HG03108 (cell line): ENCODE measurements around the gene CPA5.
"Not testable (repeated sequence)": the region's sequence is repeated elsewhere in the genome, so short reads cannot be mapped to it uniquely, and the experiment has no call there.

Experiments
- ATAC-seq: cut with Tn5 transposase; IDR thresholded peaks from one replicate; pipeline ENCODE4 v1.9.1; 2021; ENCODE audit warnings: moderate library complexity; ENCODE audit not compliant: unreplicated experiment

Gene CPA5

DNA sequence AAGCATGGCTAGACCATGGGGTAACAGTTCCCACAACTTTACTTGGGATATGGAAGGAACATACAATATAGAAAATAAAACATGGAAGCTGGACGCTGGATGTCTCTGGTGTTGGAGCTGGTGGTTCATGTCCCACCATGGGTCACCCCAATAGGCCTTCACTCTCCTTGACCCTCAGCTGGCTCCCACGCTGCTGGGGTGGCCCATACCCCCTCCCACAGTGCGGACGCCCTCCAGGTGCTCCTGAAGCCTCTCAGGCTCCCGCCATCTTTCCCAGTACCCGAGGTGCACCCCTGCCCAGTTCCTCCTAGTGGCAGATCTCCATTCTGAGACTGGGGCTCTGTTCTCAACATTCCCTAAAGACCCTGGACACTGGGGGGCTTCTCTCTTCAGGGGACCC is 29.9 kb downstream of the CPA5 start:
- ATAC-seq, result no peak

DNA sequence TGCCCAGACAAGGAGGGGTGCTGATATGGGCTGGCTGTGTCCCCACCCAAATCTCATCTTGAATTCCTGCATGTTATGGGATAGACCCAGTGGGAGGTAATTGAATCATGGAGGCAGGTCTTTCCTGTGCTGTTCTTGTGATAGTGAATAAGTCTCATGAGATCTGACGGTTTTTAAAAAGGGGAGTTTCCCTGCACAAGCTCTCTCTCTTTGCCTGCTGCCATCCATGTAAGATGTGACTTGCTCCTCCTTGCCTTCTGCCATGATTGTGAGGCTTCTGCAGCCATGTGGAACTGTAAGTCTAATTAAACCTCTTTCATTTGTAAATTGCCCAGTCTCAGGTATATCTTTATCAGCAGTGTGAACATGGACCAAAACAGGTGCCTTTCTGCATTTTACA is 31.8 kb downstream of the CPA5 start:
- not testable (repeated sequence) for ATAC-seq

GRCh38 chr7:130377178-130377577 is 32.6 kb downstream of the CPA5 start:
- no peak for ATAC-seq

DNA sequence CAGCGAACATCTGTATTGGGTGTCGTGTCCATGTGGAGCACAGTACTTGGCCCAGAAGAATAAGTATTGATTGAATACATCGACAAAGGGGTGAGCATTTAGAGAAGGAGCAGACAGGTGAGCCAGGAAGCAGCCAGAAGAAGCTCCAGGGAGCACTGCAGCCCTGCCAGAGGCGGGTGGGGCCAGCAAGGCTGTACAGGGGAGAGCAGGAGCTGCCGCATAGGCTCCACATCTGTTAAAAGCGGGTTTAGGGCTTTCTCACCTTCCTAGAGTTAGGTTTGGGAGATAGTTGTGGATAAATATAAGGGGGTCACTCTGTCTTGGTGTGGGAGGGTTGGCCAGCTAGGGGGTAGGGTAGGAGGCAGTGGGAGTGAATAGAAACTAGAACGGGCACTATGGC is 34.4 kb downstream of the CPA5 start:
- no peak for ATAC-seq

- ATAC-seq, result no peak
Observed at GRCh38 chr7:130379532-130379920, 34.9 kb downstream of the CPA5 start.

DNA sequence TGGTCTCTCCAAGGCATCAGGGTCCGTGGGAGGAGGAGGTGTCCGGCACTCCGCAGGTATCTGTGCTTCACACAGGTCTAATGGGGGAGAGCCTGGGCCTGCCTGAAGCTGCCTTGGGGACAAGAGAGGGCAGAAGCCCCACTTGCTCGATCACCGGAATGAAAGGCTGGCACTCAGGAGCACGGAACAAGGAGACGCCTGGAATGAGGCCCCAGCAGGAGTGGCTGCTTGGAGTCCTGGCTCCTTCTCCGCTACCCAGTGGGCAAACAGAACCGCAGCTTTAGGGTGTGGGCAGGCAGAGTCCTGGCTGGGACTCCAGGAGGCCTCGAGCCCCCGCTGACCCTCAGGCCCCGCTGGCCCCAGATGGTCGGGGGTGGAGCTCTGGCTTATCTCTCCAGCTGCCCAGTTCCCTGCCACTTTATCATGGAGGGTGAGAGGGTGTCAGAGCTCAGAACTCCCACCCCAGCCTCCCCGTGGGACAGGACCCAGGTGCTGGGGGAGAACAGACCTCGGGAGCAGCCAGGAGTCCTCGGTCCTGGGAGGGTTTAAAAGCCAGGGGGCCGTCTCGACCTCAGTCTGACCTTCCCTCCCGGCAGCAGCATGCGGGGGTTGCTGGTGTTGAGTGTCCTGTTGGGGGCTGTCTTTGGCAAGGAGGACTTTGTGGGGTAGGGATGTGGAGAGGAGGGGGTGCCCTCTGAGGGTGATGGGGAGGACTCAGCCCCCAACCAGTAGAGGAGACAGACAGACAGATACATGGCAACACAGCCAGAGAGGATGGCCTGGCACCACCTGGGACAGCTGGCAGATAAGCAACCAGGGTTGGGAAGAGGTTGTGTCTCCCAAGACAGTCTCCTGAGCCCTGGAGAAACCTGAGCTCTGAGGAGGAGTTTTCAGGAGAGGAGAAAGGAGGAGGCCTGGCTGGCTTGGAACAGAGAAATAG is 35.6 kb downstream of the CPA5 start, which contains the start of gene CPA1:
Gene CPA1 (plus strand): TSS at position 574 of the 940 bp plus-strand sequence. CDS start 27 bp downstream, at position 601.
- no peak for ATAC-seq

GRCh38 chr7:130380861-130381455 is 36.3 kb downstream of the CPA5 start:
- ATAC-seq, result no peak

- no peak for ATAC-seq
Observed at GRCh38 chr7:130381468-130382312, 37.1 kb downstream of the CPA5 start.

DNA sequence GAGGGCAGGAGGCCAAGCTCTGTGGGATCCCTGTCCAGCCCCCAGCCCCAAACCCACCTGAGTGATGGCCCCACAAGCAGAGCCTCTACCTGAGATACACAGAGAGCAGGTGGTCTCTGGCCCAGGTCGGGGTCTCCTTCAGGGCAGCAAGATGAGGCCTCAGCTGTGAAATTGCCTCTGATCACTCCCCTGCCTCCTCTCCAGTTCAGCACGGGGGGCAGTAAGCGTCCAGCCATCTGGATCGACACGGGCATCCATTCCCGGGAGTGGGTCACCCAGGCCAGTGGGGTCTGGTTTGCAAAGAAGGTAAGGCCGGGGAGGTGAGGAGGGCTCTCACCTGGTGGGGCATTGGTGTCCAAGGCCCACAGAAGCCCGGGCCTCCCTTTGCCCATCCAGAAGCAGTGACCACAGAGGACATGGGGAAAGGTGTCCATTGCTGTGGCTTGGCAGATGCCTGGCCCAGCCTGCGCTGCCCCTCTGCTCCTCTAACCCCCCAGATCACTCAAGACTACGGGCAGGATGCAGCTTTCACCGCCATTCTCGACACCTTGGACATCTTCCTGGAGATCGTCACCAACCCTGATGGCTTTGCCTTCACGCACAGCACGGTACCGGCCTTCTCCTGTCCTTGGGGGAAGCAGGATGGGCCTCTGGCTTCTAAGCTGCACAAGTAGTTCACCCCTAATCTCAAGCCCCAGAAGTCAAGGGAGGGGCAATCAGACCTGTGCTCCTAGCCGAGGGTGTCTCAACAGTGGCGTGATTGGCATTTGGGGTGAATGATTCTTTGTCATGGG is 38.8 kb downstream of the CPA5 start:
- ATAC-seq, result no peak

GRCh38 chr7:130384371-130384801 is 39.8 kb downstream of the CPA5 start:
- ATAC-seq, result no peak

GRCh38 chr7:130384841-130385599 is 40.4 kb downstream of the CPA5 start:
- no peak for ATAC-seq

DNA sequence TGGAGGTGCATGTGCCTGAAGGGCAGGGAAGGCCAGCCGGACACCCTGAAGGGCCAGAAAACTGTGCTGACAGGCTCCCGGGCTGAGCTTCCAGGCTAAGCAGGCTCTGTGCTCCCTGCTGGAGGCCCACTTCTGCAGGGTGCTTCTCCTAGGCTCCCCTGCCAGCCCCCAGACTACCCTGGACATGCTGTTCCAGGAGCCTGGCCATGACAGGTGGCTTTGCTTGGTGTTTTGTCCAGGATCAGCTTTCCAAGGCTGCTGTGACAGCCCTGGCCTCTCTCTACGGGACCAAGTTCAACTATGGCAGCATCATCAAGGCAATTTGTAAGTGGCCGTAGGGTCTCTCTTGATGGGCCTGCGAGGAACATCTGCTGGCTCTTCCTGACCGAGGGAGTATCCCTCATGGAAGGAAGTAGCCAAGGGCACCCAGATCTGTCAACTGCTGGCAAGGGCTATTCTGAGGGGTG is 41.0 kb downstream of the CPA5 start:
- no peak for ATAC-seq

GRCh38 chr7:130386876-130387275 is 42.3 kb downstream of the CPA5 start:
- ATAC-seq, result no peak

DNA sequence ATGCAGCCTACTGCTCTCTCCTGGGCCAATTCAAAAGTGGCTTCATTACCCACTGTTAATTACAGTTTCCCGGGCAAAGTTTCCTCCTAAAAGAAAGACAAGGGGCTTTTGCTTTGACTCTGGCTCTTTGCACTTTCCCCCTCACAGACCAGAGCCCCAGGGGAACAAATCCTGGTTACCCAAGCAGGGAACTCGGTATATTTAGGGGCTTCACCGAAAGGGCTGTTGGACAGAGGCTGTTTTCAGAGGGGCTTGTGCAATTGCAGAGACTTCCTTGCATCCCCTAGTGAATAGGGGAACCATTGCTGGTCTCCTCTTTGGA is 42.7 kb downstream of the CPA5 start:
- no peak for ATAC-seq

DNA sequence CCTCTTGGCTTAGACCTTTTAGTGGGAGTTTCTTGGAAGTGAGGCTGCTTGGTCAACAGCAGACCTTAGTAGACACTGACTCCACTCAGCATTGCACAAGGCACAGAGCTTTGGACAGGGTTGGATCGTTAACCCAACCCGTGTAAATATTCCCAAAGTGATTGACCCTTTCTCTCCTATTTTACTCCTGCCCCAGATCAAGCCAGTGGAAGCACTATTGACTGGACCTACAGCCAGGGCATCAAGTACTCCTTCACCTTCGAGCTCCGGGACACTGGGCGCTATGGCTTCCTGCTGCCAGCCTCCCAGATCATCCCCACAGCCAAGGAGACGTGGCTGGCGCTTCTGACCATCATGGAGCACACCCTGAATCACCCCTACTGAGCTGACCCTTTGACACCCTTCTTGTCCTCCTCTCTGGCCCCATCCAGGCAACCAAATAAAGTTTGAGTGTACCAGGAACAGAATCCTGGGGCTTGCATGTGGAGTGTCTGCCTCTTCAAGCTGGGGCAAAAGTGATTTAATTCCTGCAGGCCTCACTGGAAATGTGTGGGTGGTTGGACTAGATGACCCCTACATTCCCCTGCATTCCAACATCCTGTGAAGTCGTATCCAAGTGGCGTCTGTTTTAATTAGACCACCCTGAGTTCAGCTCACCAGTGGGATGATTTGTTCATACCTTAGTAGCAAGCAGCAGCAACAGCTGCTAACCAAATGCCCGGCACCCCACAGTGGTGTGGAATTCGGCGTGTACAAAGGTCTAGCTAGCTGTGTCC is 43.2 kb downstream of the CPA5 start:
- ATAC-seq, result no peak

DNA sequence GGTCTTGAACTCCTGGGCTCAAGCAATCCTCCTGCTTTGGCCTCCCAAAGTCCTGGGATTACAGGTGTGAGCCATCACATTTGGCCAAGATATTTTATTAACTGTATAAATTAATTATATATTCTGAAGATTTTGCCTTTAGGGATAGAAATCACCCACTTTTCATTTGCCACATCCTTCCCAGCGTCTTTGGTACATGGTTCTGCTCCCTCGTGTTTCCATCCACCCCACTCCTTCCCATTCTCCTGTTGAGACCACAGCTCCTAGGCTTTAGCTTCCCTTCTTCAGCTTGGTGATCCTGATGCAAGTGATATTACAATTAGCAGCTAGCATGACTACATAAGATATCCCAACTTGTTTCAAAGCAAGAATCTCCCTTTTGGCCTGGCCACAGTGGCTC is 44.1 kb downstream of the CPA5 start:
- no peak for ATAC-seq

DNA sequence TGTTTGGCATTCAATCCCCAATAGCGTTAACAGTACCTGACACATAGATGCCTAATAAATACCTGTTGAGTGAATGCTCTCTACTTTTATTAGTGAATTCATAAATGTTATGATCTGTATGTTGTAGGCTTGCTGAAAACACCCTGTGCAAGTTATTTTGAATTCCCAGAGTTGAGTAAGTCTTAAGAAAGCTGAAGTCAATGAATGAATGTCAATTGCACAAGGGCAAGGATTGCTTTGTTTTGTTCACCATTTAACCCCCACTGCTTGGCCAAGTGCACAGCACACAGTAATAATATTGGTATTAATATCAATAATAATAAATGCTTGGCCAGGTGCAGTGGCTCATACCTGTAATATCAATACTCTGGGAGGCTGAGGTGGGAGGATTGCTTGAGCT is 45.9 kb downstream of the CPA5 start:
- ATAC-seq, result no peak

DNA sequence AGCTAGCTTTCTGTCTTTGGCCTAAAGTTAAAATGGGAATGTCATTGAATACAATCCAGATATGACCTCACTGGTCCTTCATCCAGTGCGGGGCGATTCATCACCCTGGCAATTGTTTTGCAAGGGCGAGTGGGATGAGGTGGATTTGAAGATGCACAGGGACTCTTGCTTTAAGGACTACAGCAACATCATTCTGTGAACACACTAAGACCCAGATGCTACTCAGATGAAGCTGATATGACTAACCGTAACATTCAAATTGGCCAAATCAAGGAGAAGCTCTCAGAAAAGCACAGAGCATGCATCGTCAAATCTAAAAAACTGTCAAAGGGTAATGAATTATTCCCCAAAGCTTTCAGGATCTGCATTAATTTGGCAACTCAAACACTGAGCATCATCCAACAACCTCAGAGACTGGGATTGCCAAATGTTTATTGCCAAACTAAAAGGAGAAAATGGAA is 48.5 kb downstream of the CPA5 start:
- ATAC-seq, result no peak

GRCh38 chr7:130393841-130394411 is 49.3 kb downstream of the CPA5 start:
- no peak for ATAC-seq
